ENCODE results near the gene MAST4.

The MAST4 gene

DNA sequence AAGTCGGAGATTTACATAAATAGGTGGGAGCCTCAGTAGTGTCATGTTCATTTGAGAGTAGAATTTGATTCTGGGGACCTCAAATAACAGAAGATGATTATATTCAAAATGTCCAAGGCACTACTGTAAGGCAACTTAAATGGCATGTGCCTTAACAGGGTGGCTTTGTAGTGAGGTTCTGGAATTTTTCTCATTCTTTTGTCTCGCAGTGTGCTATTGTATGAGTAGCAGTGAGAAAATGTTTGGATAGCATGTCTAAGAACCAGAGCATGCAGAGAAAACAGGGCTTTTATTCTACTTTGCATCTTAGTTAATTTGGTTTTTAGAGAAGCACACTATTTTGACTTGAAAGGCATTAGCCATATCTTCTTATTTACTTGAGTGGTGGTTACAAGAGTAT lies 25.0 kb downstream of the MAST4 start:
- H3K9ac ChIP-seq (ENCODE audit: low read length) = no peak overlapping the region
- no peak overlapping the region for H3K27ac ChIP-seq (ENCODE audit: low read depth, low read length)

GRCh38 chr5:66621736-66622135 lies 25.5 kb downstream of the MAST4 start:
- Histone ChIP-seq H3K4me1 (ENCODE audit: control insufficient read depth, insufficient read depth, low read length) (no peaks in the 10 kb centered on the region), H3K27ac (ENCODE audit: low read depth, low read length) (no peak overlapping the region), H3K27me3 (ENCODE audit: control insufficient read depth, insufficient read depth, low read length) (no peaks in the 10 kb centered on the region), H3K36me3 (ENCODE audit: control insufficient read depth, insufficient read depth, low read length) (no peaks in the 10 kb centered on the region), H3K9ac (ENCODE audit: low read length) (no peak overlapping the region), H3K4me3 (ENCODE audit: low read depth, low read length) (no peak overlapping the region), H3K9me3 (ENCODE audit: control insufficient read depth, insufficient read depth, low read depth, low read length) (no peaks in the 10 kb centered on the region)

More for the DNA sequence above, 25.0 kb downstream of the MAST4 start:
- Histone ChIP-seq H3K36me3 (ENCODE audit: control insufficient read depth, insufficient read depth, low read length) (no peaks in the 10 kb centered on the region), H3K9me3 (ENCODE audit: control insufficient read depth, insufficient read depth, low read depth, low read length) (no peaks in the 10 kb centered on the region), H3K4me3 (ENCODE audit: low read depth, low read length) (no peak overlapping the region), H3K27me3 (ENCODE audit: control insufficient read depth, insufficient read depth, low read length) (no peaks in the 10 kb centered on the region), H3K4me1 (ENCODE audit: control insufficient read depth, insufficient read depth, low read length) (no peaks in the 10 kb centered on the region)

GRCh38 chr5:66628561-66628960 lies 32.4 kb downstream of the MAST4 start:
- Histone ChIP-seq H3K27me3 (ENCODE audit: control insufficient read depth, insufficient read depth, low read length) (no peaks in the 10 kb centered on the region), H3K27ac (ENCODE audit: low read depth, low read length) (no peak overlapping the region), H3K4me3 (ENCODE audit: low read depth, low read length) (no peak overlapping the region), H3K9ac (ENCODE audit: low read length) (no peak overlapping the region), H3K36me3 (ENCODE audit: control insufficient read depth, insufficient read depth, low read length) (no peaks in the 10 kb centered on the region), H3K4me1 (ENCODE audit: control insufficient read depth, insufficient read depth, low read length) (peaks cover under 1% of the 10 kb centered on the region; the same call in 1 of the 2 replicates), H3K9me3 (ENCODE audit: control insufficient read depth, insufficient read depth, low read depth, low read length) (no peaks in the 10 kb centered on the region)

DNA sequence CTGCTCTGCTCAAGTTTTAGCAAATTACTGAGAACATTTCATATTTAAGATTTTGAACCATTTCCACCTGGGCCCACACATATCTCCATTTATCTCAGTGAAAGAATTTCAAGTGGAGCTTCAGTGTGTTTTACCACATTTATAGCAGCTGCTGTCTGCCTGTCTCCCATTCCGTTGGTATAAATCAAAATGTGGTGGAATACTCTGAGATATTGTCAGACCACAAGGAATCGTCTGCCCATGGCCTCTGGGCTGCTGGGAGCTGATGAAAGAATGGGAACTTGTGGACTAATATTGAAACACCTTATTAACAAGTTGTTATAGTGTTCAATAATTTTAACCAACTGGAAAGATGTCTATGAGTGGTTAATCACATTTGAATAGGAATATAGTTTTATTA lies 33.3 kb downstream of the MAST4 start:
- Histone ChIP-seq H3K9me3 (ENCODE audit: control insufficient read depth, insufficient read depth, low read depth, low read length) (no peaks in the 10 kb centered on the region), H3K36me3 (ENCODE audit: control insufficient read depth, insufficient read depth, low read length) (no peaks in the 10 kb centered on the region), H3K27me3 (ENCODE audit: control insufficient read depth, insufficient read depth, low read length) (no peaks in the 10 kb centered on the region), H3K4me3 (ENCODE audit: low read depth, low read length) (no peak overlapping the region), H3K9ac (ENCODE audit: low read length) (no peak overlapping the region), H3K27ac (ENCODE audit: low read depth, low read length) (no peak overlapping the region), H3K4me1 (ENCODE audit: control insufficient read depth, insufficient read depth, low read length) (peaks cover 8% of the 10 kb centered on the region; the same call in 1 of the 2 replicates)

DNA sequence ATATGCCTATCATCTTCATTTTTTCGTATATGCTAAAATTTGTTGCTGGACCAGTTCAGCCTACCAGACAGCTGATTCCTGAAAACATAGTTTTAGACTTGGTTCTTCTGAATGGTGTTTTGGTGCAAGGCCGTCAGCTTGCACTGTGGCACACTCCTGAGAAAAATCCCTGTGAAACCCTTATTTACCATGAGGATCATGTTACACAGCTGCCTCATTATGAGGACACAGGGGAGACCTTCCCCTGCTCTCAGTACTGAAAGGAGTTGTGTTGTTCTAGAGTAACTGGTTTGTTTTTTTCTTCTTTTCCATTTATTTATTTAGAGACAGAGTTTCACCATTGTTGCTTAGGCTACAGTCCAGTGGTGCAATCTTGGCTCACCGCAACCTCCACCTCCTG lies 37.6 kb downstream of the MAST4 start:
- Histone ChIP-seq H3K36me3 (ENCODE audit: control insufficient read depth, insufficient read depth, low read length) (no peaks in the 10 kb centered on the region), H3K9me3 (ENCODE audit: control insufficient read depth, insufficient read depth, low read depth, low read length) (no peaks in the 10 kb centered on the region), H3K27me3 (ENCODE audit: control insufficient read depth, insufficient read depth, low read length) (no peaks in the 10 kb centered on the region), H3K27ac (ENCODE audit: low read depth, low read length) (no peak overlapping the region), H3K4me3 (ENCODE audit: low read depth, low read length) (no peak overlapping the region), H3K9ac (ENCODE audit: low read length) (no peak overlapping the region), H3K4me1 (ENCODE audit: control insufficient read depth, insufficient read depth, low read length) (peaks cover 8% of the 10 kb centered on the region; the same call in 1 of the 2 replicates)

DNA sequence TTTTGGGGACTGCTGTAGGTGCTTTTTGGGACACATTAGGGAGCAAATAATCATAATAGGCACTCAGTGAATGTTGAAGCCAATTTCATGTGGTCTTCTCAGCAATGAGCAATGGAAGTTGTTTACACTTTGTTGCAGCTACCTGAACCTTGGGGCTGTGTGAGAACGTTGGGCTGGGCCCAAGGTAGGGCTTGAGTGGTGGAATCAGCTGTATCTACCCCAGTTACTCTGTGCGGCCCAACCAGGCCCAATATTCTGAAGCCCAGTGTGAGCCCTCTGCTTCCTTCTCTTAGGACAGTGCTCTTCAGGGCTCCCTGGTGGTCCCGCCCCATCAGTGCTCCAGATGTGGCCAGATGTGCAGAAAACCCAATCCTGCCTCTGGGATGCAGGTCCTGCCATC lies 38.4 kb downstream of the MAST4 start:
- Histone ChIP-seq H3K27ac (ENCODE audit: low read depth, low read length) (no peak overlapping the region), H3K27me3 (ENCODE audit: control insufficient read depth, insufficient read depth, low read length) (no peaks in the 10 kb centered on the region), H3K9me3 (ENCODE audit: control insufficient read depth, insufficient read depth, low read depth, low read length) (no peaks in the 10 kb centered on the region), H3K4me3 (ENCODE audit: low read depth, low read length) (no peak overlapping the region), H3K36me3 (ENCODE audit: control insufficient read depth, insufficient read depth, low read length) (no peaks in the 10 kb centered on the region), H3K4me1 (ENCODE audit: control insufficient read depth, insufficient read depth, low read length) (peaks cover 8% of the 10 kb centered on the region; the same call in 1 of the 2 replicates), H3K9ac (ENCODE audit: low read length) (no peak overlapping the region)

DNA sequence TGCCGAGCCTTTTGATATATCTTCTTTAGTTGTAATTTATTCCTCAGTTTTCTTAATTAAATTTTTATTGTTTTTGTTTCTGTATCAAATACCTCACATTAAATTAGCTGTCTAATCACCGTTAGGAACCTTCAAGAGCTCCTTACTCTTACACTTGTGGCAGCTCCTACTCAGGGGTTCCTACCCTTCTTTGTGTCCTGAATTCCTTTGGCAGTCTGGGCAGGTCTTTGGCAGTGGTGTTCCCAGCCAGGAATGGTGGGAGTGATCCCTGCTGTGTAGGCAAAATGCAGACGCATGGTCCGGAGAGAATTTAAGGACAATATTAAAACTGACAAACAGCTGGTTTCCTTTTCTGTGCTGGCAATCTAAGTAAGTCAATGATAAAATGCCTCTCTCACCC lies 41.8 kb downstream of the MAST4 start:
- H3K36me3 ChIP-seq (ENCODE audit: control insufficient read depth, insufficient read depth, low read length) = no peaks in the 10 kb centered on the region
- H3K4me1 ChIP-seq (ENCODE audit: control insufficient read depth, insufficient read depth, low read length) = peaks cover 8% of the 10 kb centered on the region; the same call in 1 of the 2 replicates
- no peaks in the 10 kb centered on the region for H3K9me3 ChIP-seq (ENCODE audit: control insufficient read depth, insufficient read depth, low read depth, low read length)
- H3K27ac ChIP-seq (ENCODE audit: low read depth, low read length) = no peak overlapping the region
- no peak overlapping the region for H3K9ac ChIP-seq (ENCODE audit: low read length)
- H3K4me3 ChIP-seq (ENCODE audit: low read depth, low read length) = no peak overlapping the region
- H3K27me3 ChIP-seq (ENCODE audit: control insufficient read depth, insufficient read depth, low read length) = no peaks in the 10 kb centered on the region

- H3K4me3 ChIP-seq (ENCODE audit: low read depth, low read length) = no peak overlapping the region
- no peaks in the 10 kb centered on the region for H3K27me3 ChIP-seq (ENCODE audit: control insufficient read depth, insufficient read depth, low read length)
- H3K4me1 ChIP-seq (ENCODE audit: control insufficient read depth, insufficient read depth, low read length) = peaks cover 3% of the 10 kb centered on the region; the same call in 1 of the 2 replicates
- H3K27ac ChIP-seq (ENCODE audit: low read depth, low read length) = no peak overlapping the region
- H3K36me3 ChIP-seq (ENCODE audit: control insufficient read depth, insufficient read depth, low read length) = no peaks in the 10 kb centered on the region
- H3K9ac ChIP-seq (ENCODE audit: low read length) = no peak overlapping the region
- H3K9me3 ChIP-seq (ENCODE audit: control insufficient read depth, insufficient read depth, low read depth, low read length) = no peaks in the 10 kb centered on the region
Measured at GRCh38 chr5:66639037-66639436, 42.8 kb downstream of the MAST4 start.

- Histone ChIP-seq H3K36me3 (ENCODE audit: control insufficient read depth, insufficient read depth, low read length) (no peaks in the 10 kb centered on the region), H3K9me3 (ENCODE audit: control insufficient read depth, insufficient read depth, low read depth, low read length) (no peaks in the 10 kb centered on the region), H3K27ac (ENCODE audit: low read depth, low read length) (no peak overlapping the region), H3K4me3 (ENCODE audit: low read depth, low read length) (no peak overlapping the region), H3K27me3 (ENCODE audit: control insufficient read depth, insufficient read depth, low read length) (no peaks in the 10 kb centered on the region), H3K4me1 (ENCODE audit: control insufficient read depth, insufficient read depth, low read length) (no peaks in the 10 kb centered on the region), H3K9ac (ENCODE audit: low read length) (no peak overlapping the region)
Measured at GRCh38 chr5:66642538-66642937, 46.3 kb downstream of the MAST4 start.

DNA sequence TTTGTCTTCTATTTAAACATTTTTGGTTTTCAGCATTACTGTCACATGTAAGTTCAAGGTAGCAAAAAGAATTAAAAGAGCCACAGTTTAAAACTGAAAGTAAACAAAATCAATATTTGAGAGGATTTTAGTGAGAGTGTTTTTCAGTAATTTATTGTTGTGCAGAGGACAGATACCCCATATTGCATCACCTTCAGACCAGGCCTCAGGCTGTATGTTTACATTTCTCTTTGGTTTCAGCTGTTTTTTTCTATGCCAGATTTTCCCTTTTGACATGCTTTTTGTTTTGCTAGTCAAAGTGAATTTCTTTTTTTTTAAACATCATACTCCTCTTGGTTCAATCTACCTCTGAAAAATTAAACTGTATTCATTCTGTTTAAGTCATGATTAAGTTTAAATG lies 47.2 kb downstream of the MAST4 start:
- Histone ChIP-seq H3K4me1 (ENCODE audit: control insufficient read depth, insufficient read depth, low read length) (no peaks in the 10 kb centered on the region), H3K9me3 (ENCODE audit: control insufficient read depth, insufficient read depth, low read depth, low read length) (no peaks in the 10 kb centered on the region), H3K27ac (ENCODE audit: low read depth, low read length) (no peak overlapping the region), H3K9ac (ENCODE audit: low read length) (no peak overlapping the region), H3K36me3 (ENCODE audit: control insufficient read depth, insufficient read depth, low read length) (no peaks in the 10 kb centered on the region), H3K27me3 (ENCODE audit: control insufficient read depth, insufficient read depth, low read length) (no peaks in the 10 kb centered on the region), H3K4me3 (ENCODE audit: low read depth, low read length) (no peak overlapping the region)

DNA sequence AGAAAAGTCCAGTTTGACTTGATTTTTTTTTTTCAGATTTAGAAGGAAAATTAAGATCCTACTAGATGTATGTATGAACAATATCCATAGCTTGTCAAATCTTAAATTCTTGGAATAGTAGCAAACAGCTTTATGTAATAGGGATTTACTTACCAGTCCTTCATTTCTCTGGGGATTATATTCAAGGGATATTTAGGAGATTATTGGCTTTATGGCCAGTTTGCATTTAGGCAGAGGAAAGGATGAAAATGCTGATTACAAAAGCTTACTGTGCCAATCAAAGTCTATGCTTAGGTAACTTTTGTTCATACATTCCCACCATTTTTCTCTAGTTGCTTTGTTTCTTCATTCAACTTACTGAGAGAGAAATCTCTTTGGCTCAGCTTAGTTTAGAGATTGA lies 47.9 kb downstream of the MAST4 start:
- Histone ChIP-seq H3K4me1 (ENCODE audit: control insufficient read depth, insufficient read depth, low read length) (no peaks in the 10 kb centered on the region), H3K27ac (ENCODE audit: low read depth, low read length) (no peak overlapping the region), H3K9me3 (ENCODE audit: control insufficient read depth, insufficient read depth, low read depth, low read length) (no peaks in the 10 kb centered on the region), H3K36me3 (ENCODE audit: control insufficient read depth, insufficient read depth, low read length) (no peaks in the 10 kb centered on the region), H3K9ac (ENCODE audit: low read length) (no peak overlapping the region), H3K4me3 (ENCODE audit: low read depth, low read length) (no peak overlapping the region), H3K27me3 (ENCODE audit: control insufficient read depth, insufficient read depth, low read length) (no peaks in the 10 kb centered on the region)

DNA sequence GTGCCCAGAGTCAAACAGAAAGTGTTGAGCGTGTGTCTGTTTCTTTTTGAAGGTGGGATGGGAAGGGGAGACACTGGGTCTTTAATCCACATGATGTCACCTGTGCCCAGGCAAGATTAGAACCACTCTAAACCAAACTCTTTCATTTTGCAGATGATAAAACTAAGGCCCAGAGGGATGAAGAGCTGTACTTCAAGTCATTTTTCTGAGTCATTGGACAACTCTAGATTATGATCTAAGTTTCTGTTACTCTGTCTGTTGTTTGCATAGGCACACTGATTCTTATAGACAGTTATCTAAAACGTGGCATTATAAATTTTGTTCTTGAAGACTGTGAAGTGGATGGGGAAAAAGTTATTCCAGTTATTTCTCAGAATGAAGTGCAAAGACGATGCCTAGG lies 48.8 kb downstream of the MAST4 start:
- Histone ChIP-seq H3K36me3 (ENCODE audit: control insufficient read depth, insufficient read depth, low read length) (no peaks in the 10 kb centered on the region), H3K27ac (ENCODE audit: low read depth, low read length) (no peak overlapping the region), H3K9me3 (ENCODE audit: control insufficient read depth, insufficient read depth, low read depth, low read length) (0 out of 2 replicates have a peak, but pooled peaks cover 2% of the 10 kb centered on the region), H3K4me1 (ENCODE audit: control insufficient read depth, insufficient read depth, low read length) (no peaks in the 10 kb centered on the region), H3K4me3 (ENCODE audit: low read depth, low read length) (no peak overlapping the region), H3K27me3 (ENCODE audit: control insufficient read depth, insufficient read depth, low read length) (no peaks in the 10 kb centered on the region), H3K9ac (ENCODE audit: low read length) (no peak overlapping the region)

Data from HUES6 (cell line).